Peyer's patch (tissue), 4 donors: ENCODE measurements around the gene C20orf141. TPM values are rescaled to one million over a fixed set of nuclear protein-coding genes. Genes with fewer than 3 reads are reported as not detected.

Experiments
- DNase-seq, 3 donors: peaks; one replicate each; pipeline ENCODE4 v3.0.0-alpha.2; 2017 to 2019
- H3K27ac ChIP-seq, 4 donors: fragments of 200-600 bp; sonication (generic); one replicate each; pipeline ENCODE4 v1.5.1; 2016 to 2019
- H3K27me3 ChIP-seq, 2 donors: fragments of 200-600 bp; sonication (generic); one replicate each; pipeline ENCODE4 v1.5.1; 2019
- H3K36me3 ChIP-seq, 3 donors: fragments of 200-600 bp; sonication (generic); one replicate each; pipeline ENCODE4 v1.5.1; 2016 to 2019
- H3K4me1 ChIP-seq, 4 donors: fragments of 200-600 bp; sonication (generic); one replicate each; pipeline ENCODE4 v1.5.1; 2016 to 2019
- H3K4me3 ChIP-seq, 4 donors: fragments of 200-600 bp; sonication (generic); 1 replicate in 3 of 4; 2 replicates in 1 of 4; pipeline ENCODE4 v1.5.1; 2016 to 2019; ENCODE audit warnings: mild to moderate bottlenecking in 1 of 4
- H3K9me3 ChIP-seq, 4 donors: fragments of 200-600 bp; sonication (generic); one replicate each; pipeline ENCODE4 v1.5.1; 2016 to 2019; ENCODE audit warnings: mild to moderate bottlenecking in 1 of 4
- CTCF ChIP-seq, 6 experiments: fragments of 450-650 bp in 4 of 6; fragments of 200-600 bp in 2 of 6; sonication (generic) in 1 of 6; IDR thresholded peaks; one replicate each; pipeline ENCODE4 v1.5.1; 2017 to 2019; ENCODE audit warnings: antibody characterized with exemption in 6 of 6, mild to moderate bottlenecking in 3 of 6, moderate library complexity in 1 of 6
- POLR2A ChIP-seq, 2 donors: fragments of 450-650 bp; IDR thresholded peaks; one replicate each; pipeline ENCODE4 v1.5.1; 2017; ENCODE audit warnings: antibody characterized with exemption in 2 of 2, mild to moderate bottlenecking in 2 of 2, moderate library complexity in 2 of 2
- total RNA-seq, 4 donors: library from RNA; depleted of rRNA; stranded (reverse); fragments of >200 nt; gene quantifications; one replicate each; pipeline ENCODE4 v1.1.0, GENCODE V29; 2016

C20orf141 gene
- total RNA-seq, 4 donors from 2014 or later: not detected

GRCh38 chr20:2801286-2801728, 13.5 kb upstream of the C20orf141 start:
- TF ChIP-seq POLR2A (IDR thresholded peaks at IDR 0.05) (no peak), CTCF (IDR thresholded peaks at IDR 0.05) (no peak)
- Histone ChIP-seq H3K27ac (no peak overlapping the region), H3K36me3 (no peaks in the 10 kb centered on the region), H3K4me3 (no peak overlapping the region), H3K4me1 (peaks cover 0 to 17% (median 2%) of the 10 kb centered on the region in 4 donors), H3K9me3 (no peaks in the 10 kb centered on the region), H3K27me3 (peaks cover 0 to 27% of the 10 kb centered on the region in 2 donors)
- no peak for DNase-seq

- H3K27me3 ChIP-seq: peaks cover 0 to 27% of the 10 kb centered on the region in 2 donors
- TF ChIP-seq CTCF (IDR thresholded peaks at IDR 0.05) (no peak), POLR2A (IDR thresholded peaks at IDR 0.05) (no peak)
Observed at GRCh38 chr20:2804041-2804828, 10.6 kb upstream of the C20orf141 start.

GRCh38 chr20:2804852-2805688, 9.7 kb upstream of the C20orf141 start:
- Histone ChIP-seq H3K4me1 (peaks cover 0 to 12% (median 2%) of the 10 kb centered on the region in 4 donors), H3K4me3 (no peak overlapping the region), H3K27me3 (peaks cover 0 to 22% of the 10 kb centered on the region in 2 donors)

More at GRCh38 chr20:2804041-2804828, 10.6 kb upstream of the C20orf141 start:
- Histone ChIP-seq H3K36me3 (no peaks in the 10 kb centered on the region), H3K27ac (no peak overlapping the region), H3K4me1 (peaks cover 0 to 17% (median 2%) of the 10 kb centered on the region in 4 donors), H3K9me3 (no peaks in the 10 kb centered on the region), H3K4me3 (no peak overlapping the region)
- DNase-seq: no peak

DNA sequence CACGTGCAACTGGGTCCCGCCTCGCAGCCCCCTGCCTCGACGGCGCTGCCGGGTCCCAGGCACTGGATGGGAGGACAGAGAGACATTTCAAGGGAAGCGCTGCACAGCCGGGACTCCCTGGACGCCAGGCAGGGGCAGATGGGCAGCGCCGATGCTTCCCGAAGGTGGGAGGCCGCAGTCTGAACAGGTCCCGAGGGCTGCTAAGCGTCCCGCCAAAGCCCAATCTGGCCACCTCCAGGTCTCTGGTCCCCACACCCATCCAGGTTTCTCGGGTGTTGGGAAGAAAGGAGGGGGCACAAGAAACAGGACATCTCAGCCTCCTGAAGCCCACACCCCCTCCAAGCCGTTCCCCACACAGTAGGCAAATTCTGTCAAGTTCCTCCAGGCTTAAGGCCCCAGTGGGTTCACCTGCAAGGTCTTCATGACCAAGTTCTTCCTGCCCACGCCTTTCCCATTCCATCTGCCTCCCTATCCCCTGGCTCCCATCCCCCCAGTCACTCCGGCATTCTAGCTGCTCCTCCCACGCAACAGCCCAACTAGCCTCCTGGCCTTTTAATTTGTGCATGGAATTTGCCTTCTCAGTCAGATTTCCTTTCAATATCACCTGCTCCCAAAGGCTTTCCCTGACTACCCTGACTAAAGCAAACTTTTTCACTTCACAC, 9.0 kb upstream of the C20orf141 start:
- Histone ChIP-seq H3K27me3 (peaks cover 0 to 15% of the 10 kb centered on the region in 2 donors), H3K27ac (no peak overlapping the region), H3K4me1 (peaks cover 0 to 4% (median 0%) of the 10 kb centered on the region in 4 donors), H3K4me3 (no peak overlapping the region), H3K9me3 (no peaks in the 10 kb centered on the region), H3K36me3 (no peaks in the 10 kb centered on the region)
- TF ChIP-seq POLR2A (IDR thresholded peaks at IDR 0.05) (no peak), CTCF (IDR thresholded peaks at IDR 0.05) (no peak)
- DNase-seq: no peak

More at GRCh38 chr20:2804852-2805688, 9.7 kb upstream of the C20orf141 start:
- Histone ChIP-seq H3K36me3 (no peaks in the 10 kb centered on the region), H3K9me3 (no peaks in the 10 kb centered on the region), H3K27ac (no peak overlapping the region)
- no peak for TF ChIP-seq CTCF (IDR thresholded peaks at IDR 0.05)
- no peak for TF ChIP-seq POLR2A (IDR thresholded peaks at IDR 0.05)
- DNase-seq: no peak

DNA sequence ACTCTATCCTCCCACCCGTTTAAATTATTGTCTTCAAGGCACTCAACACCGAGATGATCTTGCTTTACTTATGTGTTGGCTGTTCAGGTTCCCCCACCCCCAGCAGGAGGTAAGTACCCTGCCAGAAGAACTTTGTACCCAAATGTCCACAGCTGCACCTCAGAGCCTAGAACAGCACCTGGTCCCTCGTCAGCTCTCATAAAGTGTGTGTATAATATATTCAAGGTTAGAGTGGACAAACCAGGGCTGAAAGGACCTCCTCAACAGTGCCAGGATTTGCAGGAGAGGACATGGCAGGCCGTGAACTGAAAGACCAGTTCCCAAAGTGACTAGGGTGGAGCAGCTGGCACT, 8.5 kb upstream of the C20orf141 start:
- Histone ChIP-seq H3K27ac (no peak overlapping the region), H3K4me1 (no peaks in the 10 kb centered on the region), H3K36me3 (no peaks in the 10 kb centered on the region), H3K4me3 (no peak overlapping the region), H3K9me3 (no peaks in the 10 kb centered on the region), H3K27me3 (peaks cover 0 to 13% of the 10 kb centered on the region in 2 donors)
- DNase-seq: no peak
- no peak for TF ChIP-seq POLR2A (IDR thresholded peaks at IDR 0.05)
- no peak for TF ChIP-seq CTCF (IDR thresholded peaks at IDR 0.05)
